ENCODE measurements around the gene LINS1.

- TF ChIP-seq, protein P1, sequence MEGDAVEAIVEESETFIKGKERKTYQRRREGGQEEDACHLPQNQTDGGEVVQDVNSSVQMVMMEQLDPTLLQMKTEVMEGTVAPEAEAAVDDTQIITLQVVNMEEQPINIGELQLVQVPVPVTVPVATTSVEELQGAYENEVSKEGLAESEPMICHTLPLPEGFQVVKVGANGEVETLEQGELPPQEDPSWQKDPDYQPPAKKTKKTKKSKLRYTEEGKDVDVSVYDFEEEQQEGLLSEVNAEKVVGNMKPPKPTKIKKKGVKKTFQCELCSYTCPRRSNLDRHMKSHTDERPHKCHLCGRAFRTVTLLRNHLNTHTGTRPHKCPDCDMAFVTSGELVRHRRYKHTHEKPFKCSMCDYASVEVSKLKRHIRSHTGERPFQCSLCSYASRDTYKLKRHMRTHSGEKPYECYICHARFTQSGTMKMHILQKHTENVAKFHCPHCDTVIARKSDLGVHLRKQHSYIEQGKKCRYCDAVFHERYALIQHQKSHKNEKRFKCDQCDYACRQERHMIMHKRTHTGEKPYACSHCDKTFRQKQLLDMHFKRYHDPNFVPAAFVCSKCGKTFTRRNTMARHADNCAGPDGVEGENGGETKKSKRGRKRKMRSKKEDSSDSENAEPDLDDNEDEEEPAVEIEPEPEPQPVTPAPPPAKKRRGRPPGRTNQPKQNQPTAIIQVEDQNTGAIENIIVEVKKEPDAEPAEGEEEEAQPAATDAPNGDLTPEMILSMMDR (conservative IDR thresholded peaks at IDR 0.05): no peak
- TF ChIP-seq ZFX (IDR thresholded peaks at IDR 0.05): no peak
Observed at GRCh38 chr15:100591835-100592234, 10.1 kb downstream of the LINS1 start.

Measured in C4-2B (cell line).